Measurements from ENCODE around the gene ZW10. TPM values are rescaled to one million over a fixed set of nuclear protein-coding genes. Genes with fewer than 3 reads are reported as not detected.
"Not testable (repeated sequence)": the region's sequence is repeated elsewhere in the genome, so short reads cannot be mapped to it uniquely, and the experiment has no call there.

The ZW10 gene
- total RNA-seq, 2 experiments from 2014 or later: 14.6 to 16.3 TPM

GRCh38 chr11:113703551-113703950 is 69.9 kb downstream of the ZW10 start:
- ATAC-seq (ENCODE audit: low read depth); H3K4me1 Mint-ChIP-seq; H3K27me3 Mint-ChIP-seq; POLR2A ChIA-PET; H3K27ac Mint-ChIP-seq; H3K4me3 Mint-ChIP-seq; DNase-seq; H3K36me3 Mint-ChIP-seq: not testable (repeated sequence)
- peaks cover 15% of the 10 kb centered on the region for H3K9me3 Mint-ChIP-seq

GRCh38 chr11:113701491-113701890 is 72.0 kb downstream of the ZW10 start:
- POLR2A ChIA-PET: no interaction called here
- Mint-ChIP-seq H3K4me3 (no peak overlapping the region), H3K36me3 (peaks cover 5% of the 10 kb centered on the region), H3K4me1 (no peaks in the 10 kb centered on the region), H3K27me3 (peaks cover 1% of the 10 kb centered on the region), H3K9me3 (peaks cover 15% of the 10 kb centered on the region), H3K27ac (no peak overlapping the region)
- ATAC-seq (ENCODE audit: low read depth) (no peak), DNase-seq (no peak)

- DNase-seq: no peak
- Mint-ChIP-seq H3K27me3 (no peaks in the 10 kb centered on the region), H3K9me3 (peaks cover 8% of the 10 kb centered on the region), H3K4me3 (no peak overlapping the region), H3K36me3 (peaks cover 5% of the 10 kb centered on the region), H3K4me1 (peaks cover 2% of the 10 kb centered on the region), H3K27ac (no peak overlapping the region)
- no peak for ATAC-seq (ENCODE audit: low read depth)
- POLR2A ChIA-PET: no interaction called here
Measured at GRCh38 chr11:113698515-113698914, 75.0 kb downstream of the ZW10 start.

- Mint-ChIP-seq H3K4me3 (no peak overlapping the region), H3K27ac (no peak overlapping the region), H3K4me1 (peaks cover 2% of the 10 kb centered on the region), H3K36me3 (peaks cover 3% of the 10 kb centered on the region), H3K27me3 (no peaks in the 10 kb centered on the region), H3K9me3 (peaks cover 6% of the 10 kb centered on the region)
- POLR2A ChIA-PET: no interaction called here
- DNase-seq: no peak
- ATAC-seq (ENCODE audit: low read depth): no peak
Measured at GRCh38 chr11:113697756-113698407, 75.6 kb downstream of the ZW10 start.

- DNase-seq (no peak), ATAC-seq (ENCODE audit: low read depth) (no peak)
- H3K36me3 Mint-ChIP-seq: peaks cover under 1% of the 10 kb centered on the region
- H3K9me3 Mint-ChIP-seq: peaks cover 4% of the 10 kb centered on the region
- H3K27ac Mint-ChIP-seq: no peak overlapping the region
- no peaks in the 10 kb centered on the region for H3K27me3 Mint-ChIP-seq
- H3K4me1 Mint-ChIP-seq: peaks cover 2% of the 10 kb centered on the region
- H3K4me3 Mint-ChIP-seq: no peak overlapping the region
- POLR2A ChIA-PET: no interaction called here
Measured at GRCh38 chr11:113697111-113697510, 76.4 kb downstream of the ZW10 start.

- no peak for ATAC-seq (ENCODE audit: low read depth)
- POLR2A ChIA-PET: no interaction called here
- H3K4me1 Mint-ChIP-seq: peaks cover 2% of the 10 kb centered on the region
- no peak overlapping the region for H3K4me3 Mint-ChIP-seq
- no peaks in the 10 kb centered on the region for H3K9me3 Mint-ChIP-seq
- DNase-seq: no peak
- H3K36me3 Mint-ChIP-seq: no peaks in the 10 kb centered on the region
- H3K27ac Mint-ChIP-seq: no peak overlapping the region
- no peaks in the 10 kb centered on the region for H3K27me3 Mint-ChIP-seq
Measured at GRCh38 chr11:113695207-113695606, 78.3 kb downstream of the ZW10 start.

- no peak overlapping the region for H3K27ac Mint-ChIP-seq
- no peaks in the 10 kb centered on the region for H3K36me3 Mint-ChIP-seq
- no peaks in the 10 kb centered on the region for H3K9me3 Mint-ChIP-seq
- peaks cover 2% of the 10 kb centered on the region for H3K4me1 Mint-ChIP-seq
- no peaks in the 10 kb centered on the region for H3K27me3 Mint-ChIP-seq
- DNase-seq (no peak), ATAC-seq (ENCODE audit: low read depth) (no peak)
- H3K4me3 Mint-ChIP-seq: no peak overlapping the region
- POLR2A ChIA-PET: no interaction called here
Measured at GRCh38 chr11:113694390-113694789, 79.1 kb downstream of the ZW10 start.

GRCh38 chr11:113693030-113693429 is 80.5 kb downstream of the ZW10 start:
- peaks cover 2% of the 10 kb centered on the region for H3K4me1 Mint-ChIP-seq
- H3K27me3 Mint-ChIP-seq: no peaks in the 10 kb centered on the region
- no peaks in the 10 kb centered on the region for H3K36me3 Mint-ChIP-seq
- no peak overlapping the region for H3K27ac Mint-ChIP-seq
- no peaks in the 10 kb centered on the region for H3K9me3 Mint-ChIP-seq
- H3K4me3 Mint-ChIP-seq: no peak overlapping the region
- ATAC-seq (ENCODE audit: low read depth) (no peak), DNase-seq (no peak)
- POLR2A ChIA-PET: no interaction called here

GRCh38 chr11:113690619-113691569 is 82.6 kb downstream of the ZW10 start:
- H3K9me3 Mint-ChIP-seq: no peaks in the 10 kb centered on the region
- no peaks in the 10 kb centered on the region for H3K27me3 Mint-ChIP-seq
- POLR2A ChIA-PET: no interaction called here
- peaks cover 2% of the 10 kb centered on the region for H3K4me1 Mint-ChIP-seq
- no peak overlapping the region for H3K4me3 Mint-ChIP-seq
- ATAC-seq (ENCODE audit: low read depth) (no peak), DNase-seq (no peak)
- H3K36me3 Mint-ChIP-seq: no peaks in the 10 kb centered on the region
- no peak overlapping the region for H3K27ac Mint-ChIP-seq

- Mint-ChIP-seq H3K4me3 (no peak overlapping the region), H3K9me3 (no peaks in the 10 kb centered on the region), H3K36me3 (no peaks in the 10 kb centered on the region), H3K27ac (no peak overlapping the region), H3K27me3 (no peaks in the 10 kb centered on the region), H3K4me1 (peaks cover under 1% of the 10 kb centered on the region)
- ATAC-seq (ENCODE audit: low read depth): no peak
- DNase-seq: no peak
- POLR2A ChIA-PET: no interaction called here
Measured at GRCh38 chr11:113689768-113690618, 83.5 kb downstream of the ZW10 start.

- Mint-ChIP-seq H3K4me3 (no peak overlapping the region), H3K9me3 (no peaks in the 10 kb centered on the region), H3K4me1 (no peaks in the 10 kb centered on the region), H3K36me3 (no peaks in the 10 kb centered on the region), H3K27ac (no peak overlapping the region), H3K27me3 (no peaks in the 10 kb centered on the region)
- POLR2A ChIA-PET: no interaction called here
- DNase-seq (no peak), ATAC-seq (ENCODE audit: low read depth) (no peak)
Measured at GRCh38 chr11:113685654-113686359, 87.7 kb downstream of the ZW10 start.

GRCh38 chr11:113684496-113684895 is 89.0 kb downstream of the ZW10 start:
- DNase-seq (no peak), ATAC-seq (ENCODE audit: low read depth) (no peak)
- H3K4me1 Mint-ChIP-seq: no peaks in the 10 kb centered on the region
- H3K27ac Mint-ChIP-seq: no peak overlapping the region
- H3K36me3 Mint-ChIP-seq: no peaks in the 10 kb centered on the region
- no peaks in the 10 kb centered on the region for H3K27me3 Mint-ChIP-seq
- POLR2A ChIA-PET: no interaction called here
- H3K4me3 Mint-ChIP-seq: no peak overlapping the region
- no peaks in the 10 kb centered on the region for H3K9me3 Mint-ChIP-seq

- no peak overlapping the region for H3K27ac Mint-ChIP-seq
- ATAC-seq (ENCODE audit: low read depth) (no peak), DNase-seq (no peak)
- no peaks in the 10 kb centered on the region for H3K4me1 Mint-ChIP-seq
- H3K4me3 Mint-ChIP-seq: no peak overlapping the region
- POLR2A ChIA-PET: no interaction called here
- H3K27me3 Mint-ChIP-seq: no peaks in the 10 kb centered on the region
- no peaks in the 10 kb centered on the region for H3K36me3 Mint-ChIP-seq
- H3K9me3 Mint-ChIP-seq: no peaks in the 10 kb centered on the region
Measured at GRCh38 chr11:113683481-113684046, 89.9 kb downstream of the ZW10 start.
